Measurements from ENCODE around the gene ASCC2. TPM values are rescaled to one million over a fixed set of nuclear protein-coding genes. Genes with fewer than 3 reads are reported as not detected.

Gene ASCC2
- total and polyA plus RNA-seq, 12 donors, result 26.6 to 87.0 (median 33.5) TPM

DNA sequence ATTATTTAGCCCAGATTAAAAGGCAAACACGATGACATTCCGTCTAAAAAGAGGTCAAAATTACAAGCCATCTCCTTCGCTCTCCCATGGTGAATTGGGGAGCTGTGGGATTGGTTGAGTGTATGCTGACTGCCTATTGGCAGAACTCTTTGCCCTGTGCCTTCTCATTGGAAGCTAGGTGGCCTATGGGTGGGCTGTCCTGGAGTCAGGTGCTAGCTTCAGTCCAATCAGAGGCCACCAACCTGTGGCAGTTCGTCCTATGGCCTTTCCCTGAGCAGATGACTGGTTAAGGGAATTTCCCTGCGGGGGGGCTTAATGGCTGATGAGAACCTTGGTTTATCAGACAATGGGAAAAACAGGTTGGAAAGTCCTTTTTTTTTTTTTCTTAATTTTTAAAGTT lies 41.7 kb upstream of the ASCC2 start:
- no peak for ATAC-seq
- Histone ChIP-seq H3K9me3 (no peaks in the 10 kb centered on the region), H3K27ac (no peak overlapping the region), H3K4me3 (no peak overlapping the region), H3K4me1 (peaks cover 0 to 16% (median 12%) of the 10 kb centered on the region in 9 donors), H3K27me3 (no peaks in the 10 kb centered on the region), H3K36me3 (no peaks in the 10 kb centered on the region)
- WGBS, 2 donors, result 96% methylated on average over 5 of the region's 5 CpGs
- intact Hi-C loops (cut with DNase I), result loop anchor here in 7 of 10 donors (5.0 to 10.0 kb wide), 3 partner anchors 65 to 125 kb away; no protein-coding TSS in a partner anchor
- DNase-seq, result no peak
- TF ChIP-seq, protein P1, sequence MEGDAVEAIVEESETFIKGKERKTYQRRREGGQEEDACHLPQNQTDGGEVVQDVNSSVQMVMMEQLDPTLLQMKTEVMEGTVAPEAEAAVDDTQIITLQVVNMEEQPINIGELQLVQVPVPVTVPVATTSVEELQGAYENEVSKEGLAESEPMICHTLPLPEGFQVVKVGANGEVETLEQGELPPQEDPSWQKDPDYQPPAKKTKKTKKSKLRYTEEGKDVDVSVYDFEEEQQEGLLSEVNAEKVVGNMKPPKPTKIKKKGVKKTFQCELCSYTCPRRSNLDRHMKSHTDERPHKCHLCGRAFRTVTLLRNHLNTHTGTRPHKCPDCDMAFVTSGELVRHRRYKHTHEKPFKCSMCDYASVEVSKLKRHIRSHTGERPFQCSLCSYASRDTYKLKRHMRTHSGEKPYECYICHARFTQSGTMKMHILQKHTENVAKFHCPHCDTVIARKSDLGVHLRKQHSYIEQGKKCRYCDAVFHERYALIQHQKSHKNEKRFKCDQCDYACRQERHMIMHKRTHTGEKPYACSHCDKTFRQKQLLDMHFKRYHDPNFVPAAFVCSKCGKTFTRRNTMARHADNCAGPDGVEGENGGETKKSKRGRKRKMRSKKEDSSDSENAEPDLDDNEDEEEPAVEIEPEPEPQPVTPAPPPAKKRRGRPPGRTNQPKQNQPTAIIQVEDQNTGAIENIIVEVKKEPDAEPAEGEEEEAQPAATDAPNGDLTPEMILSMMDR (IDR thresholded peaks at IDR 0.05), result no peak

DNA sequence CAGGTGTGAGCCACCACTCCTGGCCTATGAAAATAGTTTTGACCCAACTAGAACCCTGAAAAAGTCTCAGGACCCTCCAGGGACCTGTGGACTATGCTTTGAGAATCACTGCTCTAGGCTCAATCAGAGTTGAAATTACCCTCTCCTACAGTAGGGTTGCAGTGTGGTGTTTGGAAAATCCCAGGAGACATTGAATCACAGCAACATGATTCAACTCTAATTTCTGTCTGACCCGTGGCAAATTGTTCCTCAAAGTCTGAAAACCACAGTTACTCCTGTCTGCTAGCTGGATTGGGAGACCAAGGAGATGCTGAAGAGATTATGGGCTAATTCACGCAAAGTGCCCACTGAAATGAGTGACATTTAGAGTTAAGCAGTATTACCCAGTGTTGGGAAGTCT lies 39.5 kb upstream of the ASCC2 start:
- Histone ChIP-seq H3K27ac (no peak overlapping the region), H3K4me1 (peaks cover 0 to 11% (median 5%) of the 10 kb centered on the region in 9 donors), H3K9me3 (no peaks in the 10 kb centered on the region), H3K4me3 (no peak overlapping the region), H3K27me3 (no peaks in the 10 kb centered on the region), H3K36me3 (no peaks in the 10 kb centered on the region)
- TF ChIP-seq, protein P1 (IDR thresholded peaks at IDR 0.05), result no peak
- intact Hi-C loops (cut with DNase I), result no loop called here
- no peak for DNase-seq
- 68 to 85% methylated on average over 2 of the region's 2 CpGs for WGBS, 2 donors
- ATAC-seq, result no peak

DNA sequence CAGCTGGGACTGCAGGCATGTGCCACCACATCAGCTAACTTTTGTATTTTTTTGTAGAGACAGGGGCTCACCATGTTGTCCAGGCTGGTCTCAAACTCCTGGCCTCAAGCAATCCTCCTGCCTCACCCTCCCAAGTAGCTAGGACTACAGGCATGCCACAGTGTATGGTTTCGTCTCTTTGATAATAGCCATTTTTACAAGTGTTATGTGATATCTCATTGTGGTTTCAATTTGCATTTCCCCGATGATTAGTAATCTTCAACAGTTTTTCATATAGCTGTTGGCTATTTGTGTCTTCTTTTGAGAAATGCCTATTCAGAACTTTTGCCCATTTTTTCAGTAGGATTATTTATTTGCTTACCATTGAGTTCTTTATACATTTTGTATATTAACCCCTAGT lies 35.9 kb upstream of the ASCC2 start:
- peaks cover 0 to 21% (median 15%) of the 10 kb centered on the region in 9 donors for H3K4me1 ChIP-seq
- H3K27me3 ChIP-seq, result no peaks in the 10 kb centered on the region
- intact Hi-C loops (cut with DNase I), result no loop called here
- no peaks in the 10 kb centered on the region for H3K36me3 ChIP-seq
- H3K27ac ChIP-seq, result no peak overlapping the region
- no peaks in the 10 kb centered on the region for H3K9me3 ChIP-seq
- no peak overlapping the region for H3K4me3 ChIP-seq
- TF ChIP-seq, protein P1 (IDR thresholded peaks at IDR 0.05), result no peak
- 87 to 88% methylated on average over 2 of the region's 2 CpGs for WGBS, 2 donors
- ATAC-seq (no peak), DNase-seq (no peak)

DNA sequence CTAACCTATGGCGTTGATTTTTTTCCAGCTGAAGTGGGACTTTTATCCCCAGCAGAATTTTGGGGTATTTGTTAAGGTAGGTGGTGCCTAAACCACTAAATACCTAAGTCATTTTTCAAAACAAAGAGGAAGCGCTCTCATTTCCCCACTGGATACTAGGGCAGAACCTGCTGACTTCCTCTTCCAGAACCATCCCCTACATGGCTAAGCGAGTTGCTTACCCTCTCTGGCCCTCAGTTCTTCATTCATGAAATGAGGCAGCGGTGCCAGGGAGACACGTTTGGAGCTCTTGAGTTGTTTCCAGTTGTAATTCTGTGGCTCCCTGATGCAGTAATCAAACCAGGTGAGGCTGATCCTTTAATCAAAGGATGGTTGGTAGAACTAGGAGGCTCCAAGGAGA lies 34.9 kb upstream of the ASCC2 start:
- TF ChIP-seq, protein P1 (IDR thresholded peaks at IDR 0.05), result no peak
- WGBS, 2 donors, result 75 to 77% methylated on average over 5 of the region's 5 CpGs
- Histone ChIP-seq H3K27me3 (no peaks in the 10 kb centered on the region), H3K4me3 (no peak overlapping the region), H3K4me1 (peaks cover 0 to 22% (median 16%) of the 10 kb centered on the region in 9 donors), H3K9me3 (no peaks in the 10 kb centered on the region), H3K36me3 (no peaks in the 10 kb centered on the region), H3K27ac (peak overlapping the region in 7 of 10 donors; percentile 35 to 74 (median 54))
- no peak for DNase-seq
- intact Hi-C loops (cut with DNase I), result no loop called here
- ATAC-seq, result peak in 3 of 8 donors; percentile 25 to 45 (median 33)

All from heart right ventricle (tissue), 16 donors.